ENCODE results near the gene GLI1.

Gene GLI1

DNA sequence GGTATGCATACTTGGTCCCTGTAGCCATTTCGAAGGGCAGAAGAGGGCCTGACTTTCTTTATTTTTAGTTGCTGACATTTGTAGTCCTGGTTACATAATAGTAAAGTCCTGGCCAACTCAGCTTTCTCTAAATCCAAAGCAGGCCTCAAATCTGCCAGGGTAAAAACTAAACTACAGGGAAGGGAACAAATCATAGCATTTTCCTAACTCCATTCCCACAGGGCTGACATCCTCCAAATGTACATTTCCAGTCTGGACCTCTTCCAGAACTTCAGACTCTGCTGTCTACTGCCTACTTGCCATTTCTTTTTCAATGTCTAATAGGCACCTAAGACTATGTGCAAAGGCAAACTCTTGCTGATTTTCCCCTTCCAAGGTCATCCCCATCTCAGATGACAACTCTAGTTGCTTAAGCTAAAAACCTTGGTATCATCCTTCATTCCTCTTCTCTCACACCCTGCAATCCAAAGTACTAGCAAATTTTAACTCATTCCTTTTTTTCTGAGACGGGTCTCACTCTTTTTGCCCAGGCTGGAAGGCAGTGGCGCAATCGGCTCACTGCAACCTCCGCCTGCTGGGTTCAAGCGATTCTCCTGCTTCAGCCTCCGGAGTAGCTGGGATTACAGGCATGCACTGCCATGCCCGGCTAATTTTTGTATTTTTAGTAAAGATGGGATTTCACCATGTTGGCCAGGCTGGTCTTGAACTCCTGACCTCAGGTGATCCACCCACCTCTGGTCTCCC is 58.8 kb downstream of the GLI1 start:
- no peak for TF ChIP-seq JUND (IDR thresholded peaks at IDR 0.05; ENCODE audit: low read depth)
- in situ Hi-C loops (cut with HindIII; ENCODE audit: low pct_unique_long_range_greater_than_20kb, low sequenced_read_pairs) = no loop called here

DNA sequence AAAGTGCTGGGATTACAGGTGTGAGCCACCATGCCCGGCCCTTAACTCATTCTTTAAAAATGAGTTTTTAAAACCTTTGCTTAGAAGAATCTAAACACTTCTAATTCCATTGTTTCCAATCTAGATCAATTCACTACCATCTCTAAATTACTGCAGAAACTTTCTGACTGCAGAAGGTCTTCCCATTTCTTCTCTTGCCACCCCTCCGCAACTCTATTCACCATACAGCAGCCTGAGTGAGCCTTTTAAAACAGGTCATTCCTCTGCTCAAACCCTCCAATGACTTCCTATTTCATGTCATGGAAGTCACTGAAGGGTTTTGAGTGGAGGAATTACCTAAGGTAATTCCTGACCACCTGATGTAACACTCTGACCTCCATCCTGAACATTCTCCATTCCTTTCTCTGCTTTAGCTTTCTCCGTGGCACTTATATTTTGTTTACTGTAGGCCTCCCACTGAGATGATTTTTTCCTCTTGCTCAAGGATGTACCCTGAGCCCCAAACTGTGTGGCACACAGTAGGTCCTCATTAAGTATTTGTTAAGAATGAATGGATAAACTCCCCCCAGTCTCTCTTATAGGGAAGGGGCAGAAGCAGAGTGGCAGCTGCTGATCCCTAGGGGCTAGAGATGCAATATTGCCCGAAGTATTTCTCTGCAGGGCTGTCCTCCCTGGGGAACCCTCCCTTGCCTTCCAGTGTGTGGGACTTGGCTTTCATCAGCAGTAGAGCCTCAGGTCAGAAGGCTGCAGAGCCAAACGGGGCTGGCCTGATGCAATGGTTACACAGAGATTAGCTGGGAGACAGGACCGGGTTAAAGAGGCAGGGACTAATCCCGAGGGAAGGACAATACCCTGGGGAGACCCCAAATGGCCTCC is 59.6 kb downstream of the GLI1 start:
- TF ChIP-seq JUND (IDR thresholded peaks at IDR 0.05; ENCODE audit: low read depth) = no peak
- in situ Hi-C loops (cut with HindIII; ENCODE audit: low pct_unique_long_range_greater_than_20kb, low sequenced_read_pairs) = no loop called here
- DNase-seq (ENCODE audit: low read depth in 1 of 2, low spot score in 1 of 2) = peak in 1 of 2 experiments; percentile 57

More for the DNA sequence above, 58.8 kb downstream of the GLI1 start:
- no peak for DNase-seq (ENCODE audit: low read depth in 1 of 2, low spot score in 1 of 2)

DNA sequence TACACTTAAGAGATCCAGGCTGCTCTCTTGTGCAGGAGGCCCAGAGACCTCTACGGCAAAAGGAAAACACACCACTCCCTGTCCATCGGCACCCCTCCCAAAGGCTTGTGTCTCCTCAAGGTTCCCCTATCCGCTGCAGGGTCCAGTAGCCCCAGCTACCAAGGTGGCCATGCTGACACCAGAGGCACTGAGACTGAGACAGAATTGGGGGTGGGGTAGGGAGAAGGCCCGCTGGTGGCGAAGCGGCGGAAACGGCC is 60.1 kb downstream of the GLI1 start:
- TF ChIP-seq JUND (IDR thresholded peaks at IDR 0.05; ENCODE audit: low read depth) = no peak
- no peak for DNase-seq (ENCODE audit: low read depth in 1 of 2, low spot score in 1 of 2)
- in situ Hi-C loops (cut with HindIII; ENCODE audit: low pct_unique_long_range_greater_than_20kb, low sequenced_read_pairs) = no loop called here

DNA sequence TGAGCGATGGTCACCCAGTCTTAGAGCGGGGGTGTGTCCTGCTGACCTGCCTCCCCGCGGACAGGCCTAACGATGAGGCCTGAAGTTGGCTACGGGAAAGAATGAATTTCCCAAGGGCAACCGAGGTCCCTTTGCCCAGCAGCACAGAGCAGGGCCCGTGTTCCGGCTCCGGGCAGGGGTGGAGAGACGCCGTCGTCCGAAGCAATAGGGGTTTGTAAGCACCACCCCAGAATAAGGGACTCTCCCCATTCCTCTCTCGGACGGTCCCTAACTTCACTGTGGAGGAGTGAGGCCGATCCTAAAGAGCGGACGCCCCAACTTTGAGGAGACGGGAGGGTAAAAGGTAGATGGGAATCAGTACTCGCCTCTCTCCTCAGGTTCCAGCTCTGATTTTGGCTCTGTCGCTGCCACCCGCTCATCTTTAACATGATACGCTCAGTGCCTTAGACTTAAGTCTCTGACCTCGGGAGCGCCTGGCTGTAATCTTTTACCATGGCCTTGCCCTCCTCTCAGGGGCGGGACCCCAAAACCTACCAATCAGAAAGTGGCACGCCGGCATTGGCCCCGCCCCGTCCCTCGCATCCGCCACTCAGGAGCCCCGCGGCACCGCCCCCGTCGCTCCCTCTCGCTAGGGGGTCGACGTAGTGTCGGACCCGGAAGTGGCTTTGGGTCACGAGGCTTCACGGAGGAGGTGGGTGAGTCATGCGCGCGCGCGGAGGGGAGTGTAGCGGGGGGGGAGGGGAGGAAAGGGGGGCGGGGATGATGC is 60.7 kb downstream of the GLI1 start, which contains the start of gene DDIT3:
DDIT3 (minus strand) TSS at position 462 of the 766 bp plus-strand sequence. CDS start 3,108 bp downstream, outside the sequence.
- peak; percentile 23; the same call in 1 of the 2 replicates for TF ChIP-seq JUND (IDR thresholded peaks at IDR 0.05; ENCODE audit: low read depth)
- in situ Hi-C loops (cut with HindIII; ENCODE audit: low pct_unique_long_range_greater_than_20kb, low sequenced_read_pairs) = no loop called here
- DNase-seq (ENCODE audit: low read depth in 1 of 2, low spot score in 1 of 2) = peak; percentile 92 to 100

DNA sequence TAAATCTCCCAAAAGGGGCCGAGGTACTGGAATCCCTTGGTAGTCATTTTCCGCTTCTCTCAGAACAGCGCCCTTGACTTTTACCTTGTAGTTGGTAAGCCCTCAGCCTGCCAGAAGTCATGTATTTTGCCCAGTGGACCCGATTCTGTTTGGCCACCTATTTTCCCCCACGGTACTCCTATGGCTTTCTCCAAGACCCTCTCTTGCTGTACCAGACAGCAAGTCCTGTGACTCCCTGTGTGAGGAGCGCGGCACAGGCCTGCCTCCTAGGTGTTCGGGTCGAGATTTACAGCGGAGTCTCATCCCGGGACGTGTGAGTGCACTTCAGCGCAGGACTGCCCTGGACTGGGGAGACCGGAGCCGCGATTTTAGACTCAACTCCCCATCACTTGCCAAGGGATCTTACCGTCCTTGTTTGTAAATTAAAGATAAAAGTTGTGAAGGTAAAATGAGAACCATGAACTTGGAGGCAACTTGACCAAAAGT is 62.0 kb downstream of the GLI1 start:
- TF ChIP-seq JUND (IDR thresholded peaks at IDR 0.05; ENCODE audit: low read depth) = no peak
- in situ Hi-C loops (cut with HindIII; ENCODE audit: low pct_unique_long_range_greater_than_20kb, low sequenced_read_pairs) = no loop called here
- DNase-seq (ENCODE audit: low read depth in 1 of 2, low spot score in 1 of 2) = peak; percentile 58 to 88
